Endothelial cell of umbilical vein (primary cell): ENCODE measurements around the gene RNF187. TPM values are rescaled to one million over a fixed set of nuclear protein-coding genes. Genes with fewer than 3 reads are reported as not detected.

Experiments used
- BruUV-seq: library from RNA; stranded (reverse); fragments of 400-500 nt; replicated peaks from 2 replicates; lab custom pipeline; 2021; lab: Mats Ljungman, UMichigan
- CTCF ChIA-PET: fragments of 300-600, 350-600 bp; sonication (Branson Sonifier 250); formaldehyde crosslinking; loops from one replicate; lab custom pipeline; 2021; ENCODE audit warnings: antibody characterized with exemption, inconsistent platforms; lab: Charles Lee
- POLR2A ChIA-PET: fragments of 300-600, 350-600 bp; sonication (Branson Sonifier 250); formaldehyde crosslinking; loops from one replicate; lab custom pipeline; 2021; ENCODE audit warnings: antibody characterized with exemption, inconsistent platforms; lab: Charles Lee
- DNase-seq: peaks from one replicate; pipeline ENCODE4 v3.0.0-alpha.2; 2011; ENCODE audit warnings: low read depth, low spot score
- FAIRE-seq: peaks from 2 replicates; lab custom pipeline; 2011; peaks lifted over from hg19 to GRCh38; lab: Jason Lieb, UNC
- H2AFZ ChIP-seq: 2 replicates; pipeline ENCODE4 v1.6.0; 2012; ENCODE audit warnings: low read depth, low read length, control low read depth, inconsistent platforms
- H3K27ac ChIP-seq: 2 replicates; pipeline ENCODE4 v1.5.1; 2011; ENCODE audit warnings: low read depth, mild to moderate bottlenecking, control low read depth, low read length, moderate library complexity; ENCODE audit not compliant: insufficient read depth
- H3K27me3 ChIP-seq, 2 experiments: 2 replicates each; pipeline versions ENCODE4 v1.6.0 to v1.6.1; 2011; ENCODE audit warnings: low read length in 2 of 2, mixed read lengths in 1 of 2; ENCODE audit not compliant: control insufficient read depth in 2 of 2, insufficient read depth in 2 of 2
- H3K36me3 ChIP-seq, 2 experiments: 2 replicates in 1 of 2; 3 replicates in 1 of 2; pipeline ENCODE4 v1.5.1; 2011; ENCODE audit warnings: low read length in 2 of 2, mild to moderate bottlenecking in 1 of 2, moderate library complexity in 1 of 2; ENCODE audit not compliant: control insufficient read depth in 2 of 2, insufficient read depth in 2 of 2; ENCODE audit errors: extremely low read depth in 1 of 2
- H3K4me1 ChIP-seq: 3 replicates; pipeline ENCODE4 v1.5.1; 2011; ENCODE audit warnings: mild to moderate bottlenecking, low read length; ENCODE audit not compliant: control insufficient read depth, insufficient read depth; ENCODE audit errors: extremely low read depth
- H3K4me2 ChIP-seq: 2 replicates; pipeline ENCODE4 v1.6.1; 2011; ENCODE audit warnings: low read length, control low read depth, mixed read lengths; ENCODE audit not compliant: insufficient read depth
- H3K4me3 ChIP-seq, 3 experiments: fragments of 200-600 bp in 1 of 3; sonication (generic), shearing (Covaris generic) in 1 of 3; replicated peaks in 1 of 3; 2 replicates each; pipeline ENCODE4 v1.5.1; 2011 to 2016; ENCODE audit warnings: control low read depth in 3 of 3, low read length in 3 of 3, mild to moderate bottlenecking in 2 of 3, inconsistent platforms in 1 of 3, low read depth in 1 of 3, moderate library complexity in 1 of 3; ENCODE audit not compliant: insufficient read depth in 1 of 3
- H3K79me2 ChIP-seq: 2 replicates; pipeline ENCODE4 v1.6.0; 2012; ENCODE audit warnings: low read length, inconsistent platforms; ENCODE audit not compliant: control insufficient read depth, insufficient read depth
- H3K9ac ChIP-seq: replicated peaks from 2 replicates; pipeline ENCODE3; 2011; ENCODE audit warnings: low read length, control low read depth; ENCODE audit not compliant: insufficient read depth; ENCODE audit errors: extremely low read depth
- H3K9me1 ChIP-seq: replicated peaks from 3 replicates; pipeline ENCODE4 v1.6.0; 2011; ENCODE audit warnings: mild to moderate bottlenecking, low read length; ENCODE audit not compliant: control insufficient read depth, insufficient read depth; ENCODE audit errors: extremely low read depth
- H3K9me3 ChIP-seq: replicated peaks from 2 replicates; pipeline ENCODE4 v1.5.1; 2012; ENCODE audit warnings: low read length, inconsistent platforms; ENCODE audit not compliant: control insufficient read depth, insufficient read depth
- H4K20me1 ChIP-seq: replicated peaks from 2 replicates; pipeline ENCODE3; 2011; ENCODE audit warnings: mild to moderate bottlenecking, low read length; ENCODE audit not compliant: control insufficient read depth, insufficient read depth; ENCODE audit errors: extremely low read depth
- EZH2 ChIP-seq: IDR thresholded peaks from 2 replicates; pipeline ENCODE4 v1.6.1; 2012; ENCODE audit warnings: borderline replicate concordance, low read depth, mild to moderate bottlenecking, moderate library complexity, low read length, inconsistent platforms; ENCODE audit not compliant: severe bottlenecking
- FOS ChIP-seq: IDR thresholded peaks from 2 replicates; pipeline ENCODE4 v1.6.1; 2011; ENCODE audit warnings: mild to moderate bottlenecking, low read length, moderate library complexity, borderline replicate concordance; ENCODE audit not compliant: insufficient read depth
- GATA2 ChIP-seq: IDR thresholded peaks from 2 replicates; pipeline ENCODE4 v1.7.0; 2011; ENCODE audit warnings: low read depth, mild to moderate bottlenecking, moderate library complexity, mixed read lengths, low read length; ENCODE audit not compliant: insufficient read length, insufficient read depth
- JUN ChIP-seq: IDR thresholded peaks from 2 replicates; pipeline ENCODE4 v1.6.1; 2011; ENCODE audit warnings: borderline replicate concordance, low read depth; ENCODE audit not compliant: insufficient read length, insufficient read depth
- MYC ChIP-seq: IDR thresholded peaks from one replicate; pipeline ENCODE4 v1.6.1; 2011; ENCODE audit warnings: mild to moderate bottlenecking, low read depth, low read length
- POLR2A ChIP-seq: IDR thresholded peaks from 2 replicates; pipeline ENCODE4 v1.6.1; 2012; ENCODE audit warnings: low read depth, mild to moderate bottlenecking, control low read depth, low read length
- POLR2AphosphoS5 ChIP-seq: IDR thresholded peaks from 2 replicates; pipeline ENCODE4 v1.6.1; 2012; ENCODE audit warnings: low read depth, mild to moderate bottlenecking, control low read depth, low read length, moderate library complexity; ENCODE audit not compliant: insufficient read depth
- dilution Hi-C: fragments of 300-500 bp; cut with MboI; formaldehyde crosslinking; loops from one replicate; pipeline ENCODE4 v1.15.0; 2019; ENCODE audit warnings: low sequenced_read_pairs; ENCODE audit not compliant: extremely low pct_ligation_motif_present
- intact Hi-C: fragments of 100-400 bp; cut with micrococcal nuclease; formaldehyde crosslinking; loops from one replicate; pipeline ENCODE4 v1.10.0; 2022
- polyA plus RNA-seq, 4 experiments: library from polyadenylated mRNA; depleted of rRNA in 3 of 4; stranded (reverse) in 3 of 4; unstranded in 1 of 4; fragments of >200 nt; gene quantifications; 2 replicates each; pipeline versions ENCODE4 v1.2.1 to v1.2.3, GENCODE V29; 2011 to 2012; ENCODE audit warnings: missing spikeins in 1 of 4
- total RNA-seq: library from RNA; stranded (reverse); gene quantifications from 2 replicates; pipeline ENCODE4 v1.2.3, GENCODE V29; 2021
- TF ChIP-seq, protein P1 (sequence below): IDR thresholded peaks from 2 replicates; pipeline ENCODE4 v1.6.1; 2011; ENCODE audit not compliant: insufficient read depth, insufficient read length
- TF ChIP-seq, protein P2 (sequence below), 2 donors: IDR thresholded peaks; 1 replicate in 1 of 2; 2 replicates in 1 of 2; pipeline ENCODE4 v1.5.1; 2011; ENCODE audit warnings: low read length in 2 of 2, mild to moderate bottlenecking in 2 of 2, moderate library complexity in 2 of 2, control low read depth in 1 of 2, inconsistent platforms in 1 of 2, low read depth in 1 of 2; ENCODE audit not compliant: insufficient read depth in 1 of 2; ENCODE audit errors: extremely low read depth in 1 of 2

The RNF187 gene
- total and polyA plus RNA-seq, 2 donors (not counting 3 experiments of a cell fraction or from before 2014, with no cell fraction given), result 48.0 to 86.4 TPM

DNA sequence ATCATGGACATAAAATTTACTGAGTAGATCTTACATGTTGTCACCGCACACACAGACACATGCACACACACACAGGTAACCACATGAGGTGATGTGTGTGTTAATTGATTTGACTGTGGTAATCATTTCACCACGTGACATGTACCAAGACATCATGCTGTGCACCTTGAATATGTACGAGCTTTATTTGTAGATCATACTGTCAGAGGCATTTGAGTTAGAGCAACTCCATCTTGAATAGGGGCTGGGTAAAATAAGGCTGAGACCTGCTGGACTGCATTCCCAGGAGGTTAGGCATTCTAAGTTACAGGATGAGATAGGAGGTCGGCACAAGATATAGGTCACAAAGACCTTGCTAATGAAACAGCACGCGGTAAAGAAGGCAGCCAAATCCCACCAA lies 38.8 kb upstream of the RNF187 start:
- H3K4me2 ChIP-seq, result no peak overlapping the region
- no peaks in the 10 kb centered on the region for H3K9me1 ChIP-seq
- H3K9me3 ChIP-seq, result no peaks in the 10 kb centered on the region
- H3K27me3 ChIP-seq, result peaks cover 21 to 28% of the 10 kb centered on the region in 2 experiments
- ChIA-PET CTCF (interaction anchor here (0.6 kb wide), 2 partner anchors 11 to 66 kb away, joined by 3 read pairs; no protein-coding TSS in a partner anchor), POLR2A (no interaction called here)
- H3K79me2 ChIP-seq, result no peaks in the 10 kb centered on the region
- DNase-seq (no peak), FAIRE-seq (no peak)
- dilution Hi-C loops (no loop called here), intact Hi-C loops (no loop called here)
- BruUV-seq, result no TSS peak
- no peak overlapping the region for H3K27ac ChIP-seq
- no peaks in the 10 kb centered on the region for H3K36me3 ChIP-seq
- no peaks in the 10 kb centered on the region for H3K4me1 ChIP-seq
- H3K9ac ChIP-seq, result no peak overlapping the region
- TF ChIP-seq, protein P1, sequence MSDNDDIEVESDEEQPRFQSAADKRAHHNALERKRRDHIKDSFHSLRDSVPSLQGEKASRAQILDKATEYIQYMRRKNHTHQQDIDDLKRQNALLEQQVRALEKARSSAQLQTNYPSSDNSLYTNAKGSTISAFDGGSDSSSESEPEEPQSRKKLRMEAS, result no peak
- no peaks in the 10 kb centered on the region for H4K20me1 ChIP-seq
- no peak overlapping the region for H2AFZ ChIP-seq
- no peak overlapping the region for H3K4me3 ChIP-seq

DNA sequence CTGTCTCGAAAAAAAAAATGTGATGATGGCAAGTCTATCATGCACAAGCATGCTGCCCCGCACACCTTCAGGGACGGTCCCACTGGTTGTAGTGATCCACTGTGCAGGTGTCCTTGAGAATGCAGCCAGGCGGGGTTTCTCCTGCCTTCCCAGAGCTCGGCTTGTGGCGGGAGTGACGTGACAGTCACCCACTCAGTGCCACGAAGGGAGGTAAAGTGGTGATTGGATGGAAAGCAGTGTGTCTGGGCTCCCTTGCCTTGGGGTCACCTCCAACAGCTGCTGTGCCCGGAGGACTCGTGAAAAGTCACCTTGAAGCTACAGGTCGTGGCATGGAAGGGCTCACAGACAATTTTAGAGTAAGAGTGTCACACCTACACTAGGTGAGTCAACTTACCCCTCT lies 37.0 kb upstream of the RNF187 start:
- no peak for FAIRE-seq
- TF ChIP-seq EZH2 (no peak), JUN (no peak), POLR2AphosphoS5 (no peak), MYC (no peak), POLR2A (no peak), GATA2 (no peak), FOS (no peak)
- TF ChIP-seq, protein P1, result no peak
- TF ChIP-seq, protein P2, sequence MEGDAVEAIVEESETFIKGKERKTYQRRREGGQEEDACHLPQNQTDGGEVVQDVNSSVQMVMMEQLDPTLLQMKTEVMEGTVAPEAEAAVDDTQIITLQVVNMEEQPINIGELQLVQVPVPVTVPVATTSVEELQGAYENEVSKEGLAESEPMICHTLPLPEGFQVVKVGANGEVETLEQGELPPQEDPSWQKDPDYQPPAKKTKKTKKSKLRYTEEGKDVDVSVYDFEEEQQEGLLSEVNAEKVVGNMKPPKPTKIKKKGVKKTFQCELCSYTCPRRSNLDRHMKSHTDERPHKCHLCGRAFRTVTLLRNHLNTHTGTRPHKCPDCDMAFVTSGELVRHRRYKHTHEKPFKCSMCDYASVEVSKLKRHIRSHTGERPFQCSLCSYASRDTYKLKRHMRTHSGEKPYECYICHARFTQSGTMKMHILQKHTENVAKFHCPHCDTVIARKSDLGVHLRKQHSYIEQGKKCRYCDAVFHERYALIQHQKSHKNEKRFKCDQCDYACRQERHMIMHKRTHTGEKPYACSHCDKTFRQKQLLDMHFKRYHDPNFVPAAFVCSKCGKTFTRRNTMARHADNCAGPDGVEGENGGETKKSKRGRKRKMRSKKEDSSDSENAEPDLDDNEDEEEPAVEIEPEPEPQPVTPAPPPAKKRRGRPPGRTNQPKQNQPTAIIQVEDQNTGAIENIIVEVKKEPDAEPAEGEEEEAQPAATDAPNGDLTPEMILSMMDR (IDR thresholded peaks at IDR 0.05; ENCODE audit: extremely low read depth in 1 of 2, insufficient read depth in 1 of 2, low read depth in 1 of 2, low read length in 2 of 2), result no peak
- CTCF ChIA-PET, result interaction anchor here (1.2 to 1.9 kb wide), 2 partner anchors 9 to 50 kb away, joined by 4 to 5 read pairs; no protein-coding TSS in a partner anchor

More for the DNA sequence above, 37.0 kb upstream of the RNF187 start:
- H3K4me3 ChIP-seq, result no peak overlapping the region
- H3K27ac ChIP-seq, result no peak overlapping the region
- no peaks in the 10 kb centered on the region for H3K4me1 ChIP-seq
- intact Hi-C loops, result no loop called here
- no peaks in the 10 kb centered on the region for H3K9me3 ChIP-seq
- POLR2A ChIA-PET, result no interaction called here
- H3K27me3 ChIP-seq, result peaks cover 16 to 24% of the 10 kb centered on the region in 2 experiments
- H3K79me2 ChIP-seq, result no peaks in the 10 kb centered on the region
- no peak overlapping the region for H3K9ac ChIP-seq
- no peak overlapping the region for H2AFZ ChIP-seq
- no peaks in the 10 kb centered on the region for H3K36me3 ChIP-seq
- no TSS peak for BruUV-seq
- DNase-seq, result no peak
- dilution Hi-C loops, result no loop called here
- no peak overlapping the region for H3K4me2 ChIP-seq
- H4K20me1 ChIP-seq, result no peaks in the 10 kb centered on the region
- no peaks in the 10 kb centered on the region for H3K9me1 ChIP-seq
